GM12864 (cell line): ENCODE results near the gene GNAI2.

ENCODE experiments used
- DNase-seq: peaks from one replicate; pipeline ENCODE4 v3.0.0-alpha.2; 2011; ENCODE audit warnings: low read depth
- H3K4me3 ChIP-seq: 2 replicates; pipeline ENCODE4 v1.5.1; 2011; ENCODE audit warnings: mild to moderate bottlenecking, low read depth, low read length, control low read depth
- CTCF ChIP-seq: IDR thresholded peaks from 2 replicates; pipeline ENCODE4 v1.5.1; 2011; ENCODE audit warnings: low read depth, mild to moderate bottlenecking, moderate library complexity, low read length, control low read depth, inconsistent platforms; ENCODE audit errors: missing control alignments

The GNAI2 gene

GRCh38 chr3:50196253-50196801 is 39.7 kb upstream of the GNAI2 start:
- no peak for DNase-seq
- TF ChIP-seq CTCF, result no peak
- no peak overlapping the region for H3K4me3 ChIP-seq

GRCh38 chr3:50201573-50202315 is 34.3 kb upstream of the GNAI2 start:
- H3K4me3 ChIP-seq, result no peak overlapping the region
- TF ChIP-seq CTCF, result no peak
- DNase-seq, result no peak

GRCh38 chr3:50202353-50203112 is 33.5 kb upstream of the GNAI2 start:
- H3K4me3 ChIP-seq, result no peak overlapping the region
- no peak for TF ChIP-seq CTCF
- no peak for DNase-seq

GRCh38 chr3:50203113-50203808 is 32.7 kb upstream of the GNAI2 start:
- no peak for TF ChIP-seq CTCF
- no peak overlapping the region for H3K4me3 ChIP-seq
- no peak for DNase-seq

- H3K4me3 ChIP-seq, result no peak overlapping the region
- TF ChIP-seq CTCF, result no peak
- no peak for DNase-seq
These were observed 31.9 kb upstream of the GNAI2 start for GRCh38 chr3:50203809-50204803.
